SK-N-MC (cell line): Measurements from ENCODE around the gene C12orf43.

ENCODE experiments used
- FOXP2 ChIP-seq: optimal IDR thresholded peaks from 2 replicates; pipeline ENCODE3; 2011; ENCODE audit warnings: mild to moderate bottlenecking, moderate library complexity; ENCODE audit not compliant: insufficient read depth; ENCODE audit errors: extremely low read length, control extremely low read depth
- POLR2AphosphoS5 ChIP-seq: IDR thresholded peaks from 2 replicates; pipeline ENCODE4 v1.6.1; 2012; ENCODE audit warnings: mild to moderate bottlenecking, low read depth, low read length, borderline replicate concordance

DNA sequence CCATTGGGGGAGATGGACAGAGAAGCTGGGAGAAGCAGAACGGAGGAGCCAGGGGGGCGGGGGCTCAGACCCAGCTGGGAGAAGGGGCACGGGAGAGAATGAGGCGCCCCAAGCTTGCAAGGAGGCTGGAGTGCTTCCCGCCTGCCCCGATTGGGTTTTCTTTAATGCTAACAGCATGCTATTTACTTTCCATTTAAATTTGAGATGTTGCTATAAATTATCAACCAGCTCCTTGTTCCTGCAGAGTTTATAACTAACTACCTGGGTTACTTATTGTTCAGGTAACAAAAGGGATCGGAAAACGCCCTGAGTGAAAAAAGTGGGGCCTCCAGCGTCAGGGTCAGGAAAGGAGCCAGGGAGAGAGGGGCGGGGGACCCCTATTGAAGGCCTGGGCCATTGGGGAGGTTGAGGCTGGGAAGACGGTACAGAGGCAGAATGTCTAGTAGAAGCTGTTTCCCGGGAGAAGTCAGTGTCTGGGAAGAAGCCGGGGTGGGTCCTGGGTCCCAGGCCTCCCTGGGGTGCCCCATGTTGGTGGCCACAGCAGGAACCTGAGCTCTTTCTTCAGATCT lies 35.4 kb downstream of the C12orf43 start:
- TF ChIP-seq POLR2AphosphoS5 (no peak), FOXP2 (no peak)
